Endothelial cell of umbilical vein (primary cell): ENCODE data around the gene ZCWPW1. TPM values are rescaled to one million over a fixed set of nuclear protein-coding genes. Genes with fewer than 3 reads are reported as not detected.

Experiments
- BruUV-seq: library from RNA; stranded (reverse); fragments of 400-500 nt; replicated peaks from 2 replicates; lab custom pipeline; 2021; lab: Mats Ljungman, UMichigan
- CTCF ChIA-PET: fragments of 300-600, 350-600 bp; sonication (Branson Sonifier 250); formaldehyde crosslinking; loops from one replicate; lab custom pipeline; 2021; ENCODE audit warnings: antibody characterized with exemption, inconsistent platforms; lab: Charles Lee
- POLR2A ChIA-PET: fragments of 300-600, 350-600 bp; sonication (Branson Sonifier 250); formaldehyde crosslinking; loops from one replicate; lab custom pipeline; 2021; ENCODE audit warnings: antibody characterized with exemption, inconsistent platforms; lab: Charles Lee
- DNase-seq: peaks from one replicate; pipeline ENCODE4 v3.0.0-alpha.2; 2011; ENCODE audit warnings: low read depth, low spot score
- FAIRE-seq: peaks from 2 replicates; lab custom pipeline; 2011; peaks lifted over from hg19 to GRCh38; lab: Jason Lieb, UNC
- H2AFZ ChIP-seq: 2 replicates; pipeline ENCODE4 v1.6.0; 2012; ENCODE audit warnings: low read depth, low read length, control low read depth, inconsistent platforms
- H3K27ac ChIP-seq: 2 replicates; pipeline ENCODE4 v1.5.1; 2011; ENCODE audit warnings: low read depth, mild to moderate bottlenecking, control low read depth, low read length, moderate library complexity; ENCODE audit not compliant: insufficient read depth
- H3K27me3 ChIP-seq, 2 experiments: 2 replicates each; pipeline versions ENCODE4 v1.6.0 to v1.6.1; 2011; ENCODE audit warnings: low read length in 2 of 2, mixed read lengths in 1 of 2; ENCODE audit not compliant: control insufficient read depth in 2 of 2, insufficient read depth in 2 of 2
- H3K36me3 ChIP-seq, 2 experiments: 2 replicates in 1 of 2; 3 replicates in 1 of 2; pipeline ENCODE4 v1.5.1; 2011; ENCODE audit warnings: low read length in 2 of 2, mild to moderate bottlenecking in 1 of 2, moderate library complexity in 1 of 2; ENCODE audit not compliant: control insufficient read depth in 2 of 2, insufficient read depth in 2 of 2; ENCODE audit errors: extremely low read depth in 1 of 2
- H3K4me1 ChIP-seq: 3 replicates; pipeline ENCODE4 v1.5.1; 2011; ENCODE audit warnings: mild to moderate bottlenecking, low read length; ENCODE audit not compliant: control insufficient read depth, insufficient read depth; ENCODE audit errors: extremely low read depth
- H3K4me2 ChIP-seq: 2 replicates; pipeline ENCODE4 v1.6.1; 2011; ENCODE audit warnings: low read length, control low read depth, mixed read lengths; ENCODE audit not compliant: insufficient read depth
- H3K4me3 ChIP-seq, 3 experiments: fragments of 200-600 bp in 1 of 3; sonication (generic), shearing (Covaris generic) in 1 of 3; replicated peaks in 1 of 3; 2 replicates each; pipeline ENCODE4 v1.5.1; 2011 to 2016; ENCODE audit warnings: control low read depth in 3 of 3, low read length in 3 of 3, mild to moderate bottlenecking in 2 of 3, inconsistent platforms in 1 of 3, low read depth in 1 of 3, moderate library complexity in 1 of 3; ENCODE audit not compliant: insufficient read depth in 1 of 3
- H3K79me2 ChIP-seq: 2 replicates; pipeline ENCODE4 v1.6.0; 2012; ENCODE audit warnings: low read length, inconsistent platforms; ENCODE audit not compliant: control insufficient read depth, insufficient read depth
- H3K9ac ChIP-seq: replicated peaks from 2 replicates; pipeline ENCODE3; 2011; ENCODE audit warnings: low read length, control low read depth; ENCODE audit not compliant: insufficient read depth; ENCODE audit errors: extremely low read depth
- H3K9me1 ChIP-seq: replicated peaks from 3 replicates; pipeline ENCODE4 v1.6.0; 2011; ENCODE audit warnings: mild to moderate bottlenecking, low read length; ENCODE audit not compliant: control insufficient read depth, insufficient read depth; ENCODE audit errors: extremely low read depth
- H3K9me3 ChIP-seq: replicated peaks from 2 replicates; pipeline ENCODE4 v1.5.1; 2012; ENCODE audit warnings: low read length, inconsistent platforms; ENCODE audit not compliant: control insufficient read depth, insufficient read depth
- H4K20me1 ChIP-seq: replicated peaks from 2 replicates; pipeline ENCODE3; 2011; ENCODE audit warnings: mild to moderate bottlenecking, low read length; ENCODE audit not compliant: control insufficient read depth, insufficient read depth; ENCODE audit errors: extremely low read depth
- EZH2 ChIP-seq: IDR thresholded peaks from 2 replicates; pipeline ENCODE4 v1.6.1; 2012; ENCODE audit warnings: borderline replicate concordance, low read depth, mild to moderate bottlenecking, moderate library complexity, low read length, inconsistent platforms; ENCODE audit not compliant: severe bottlenecking
- FOS ChIP-seq: IDR thresholded peaks from 2 replicates; pipeline ENCODE4 v1.6.1; 2011; ENCODE audit warnings: mild to moderate bottlenecking, low read length, moderate library complexity, borderline replicate concordance; ENCODE audit not compliant: insufficient read depth
- GATA2 ChIP-seq: IDR thresholded peaks from 2 replicates; pipeline ENCODE4 v1.7.0; 2011; ENCODE audit warnings: low read depth, mild to moderate bottlenecking, moderate library complexity, mixed read lengths, low read length; ENCODE audit not compliant: insufficient read length, insufficient read depth
- JUN ChIP-seq: IDR thresholded peaks from 2 replicates; pipeline ENCODE4 v1.6.1; 2011; ENCODE audit warnings: borderline replicate concordance, low read depth; ENCODE audit not compliant: insufficient read length, insufficient read depth
- MYC ChIP-seq: IDR thresholded peaks from one replicate; pipeline ENCODE4 v1.6.1; 2011; ENCODE audit warnings: mild to moderate bottlenecking, low read depth, low read length
- POLR2A ChIP-seq: IDR thresholded peaks from 2 replicates; pipeline ENCODE4 v1.6.1; 2012; ENCODE audit warnings: low read depth, mild to moderate bottlenecking, control low read depth, low read length
- POLR2AphosphoS5 ChIP-seq: IDR thresholded peaks from 2 replicates; pipeline ENCODE4 v1.6.1; 2012; ENCODE audit warnings: low read depth, mild to moderate bottlenecking, control low read depth, low read length, moderate library complexity; ENCODE audit not compliant: insufficient read depth
- dilution Hi-C: fragments of 300-500 bp; cut with MboI; formaldehyde crosslinking; loops from one replicate; pipeline ENCODE4 v1.15.0; 2019; ENCODE audit warnings: low sequenced_read_pairs; ENCODE audit not compliant: extremely low pct_ligation_motif_present
- intact Hi-C: fragments of 100-400 bp; cut with micrococcal nuclease; formaldehyde crosslinking; loops from one replicate; pipeline ENCODE4 v1.10.0; 2022
- polyA plus RNA-seq, 4 experiments: library from polyadenylated mRNA; depleted of rRNA in 3 of 4; stranded (reverse) in 3 of 4; unstranded in 1 of 4; fragments of >200 nt; gene quantifications; 2 replicates each; pipeline versions ENCODE4 v1.2.1 to v1.2.3, GENCODE V29; 2011 to 2012; ENCODE audit warnings: missing spikeins in 1 of 4
- total RNA-seq: library from RNA; stranded (reverse); gene quantifications from 2 replicates; pipeline ENCODE4 v1.2.3, GENCODE V29; 2021
- TF ChIP-seq, protein P1 (sequence below): IDR thresholded peaks from 2 replicates; pipeline ENCODE4 v1.6.1; 2011; ENCODE audit not compliant: insufficient read depth, insufficient read length
- TF ChIP-seq, protein P2 (sequence below), 2 donors: IDR thresholded peaks; 1 replicate in 1 of 2; 2 replicates in 1 of 2; pipeline ENCODE4 v1.5.1; 2011; ENCODE audit warnings: low read length in 2 of 2, mild to moderate bottlenecking in 2 of 2, moderate library complexity in 2 of 2, control low read depth in 1 of 2, inconsistent platforms in 1 of 2, low read depth in 1 of 2; ENCODE audit not compliant: insufficient read depth in 1 of 2; ENCODE audit errors: extremely low read depth in 1 of 2

Gene ZCWPW1
- total and polyA plus RNA-seq, 2 donors (not counting 3 experiments of a cell fraction or from before 2014, with no cell fraction given) = 0.31 to 0.32 TPM

DNA sequence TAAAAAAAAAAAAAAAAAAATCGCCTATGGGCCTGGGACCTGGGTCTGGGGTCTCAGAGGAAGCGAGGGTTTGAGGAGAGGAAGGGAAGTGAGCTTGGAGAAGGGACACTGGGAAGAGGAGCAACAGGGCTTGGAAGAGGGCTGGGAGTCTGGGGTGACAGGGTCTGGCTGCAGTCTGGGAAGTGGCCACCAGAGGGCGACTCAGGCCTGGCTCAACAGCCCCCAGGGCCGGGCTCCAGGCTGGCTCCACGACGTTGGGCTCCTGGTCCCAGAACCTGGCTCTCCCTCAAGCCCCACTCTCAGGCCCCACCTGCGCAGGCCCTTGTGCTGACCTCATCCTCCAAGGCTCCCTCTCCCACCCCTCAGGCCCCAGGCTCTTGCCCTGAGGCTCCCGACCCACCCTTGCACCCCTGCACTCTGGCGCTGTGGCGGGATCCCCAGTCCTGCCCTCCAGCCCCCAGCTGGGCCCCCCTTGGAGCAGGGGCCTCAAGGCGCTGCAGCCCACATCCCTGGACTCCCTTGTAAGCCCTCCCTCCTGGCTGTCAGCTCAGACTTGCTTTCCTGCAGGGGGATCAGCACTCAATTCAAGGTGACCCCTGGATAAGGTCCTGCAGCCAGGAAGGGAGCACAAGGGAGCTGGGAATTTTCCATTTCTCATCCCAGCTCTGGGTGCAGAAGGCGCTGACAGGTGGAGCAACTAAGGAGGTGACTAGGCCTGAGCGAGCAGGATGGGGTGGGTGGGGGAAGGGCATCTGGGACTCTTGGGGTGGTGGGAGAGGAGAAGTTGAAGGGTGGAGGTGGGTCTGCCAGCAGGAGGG, 40.9 kb upstream of the ZCWPW1 start:
- peak; percentile 92 for FAIRE-seq
- no peak overlapping the region for H3K27ac ChIP-seq
- no peaks in the 10 kb centered on the region for H3K9me3 ChIP-seq
- CTCF ChIA-PET = interaction anchor here (0.6 to 4.3 kb wide), 28 partner anchors 9 to 256 kb away, joined by 3 to 119 read pairs (median 4); partner anchors contain the start of genes AGFG2, GNB2, MOSPD3 and NYAP1
- H3K27me3 ChIP-seq = no peaks in the 10 kb centered on the region
- peaks cover 7% of the 10 kb centered on the region for H3K79me2 ChIP-seq
- H3K4me1 ChIP-seq = peaks cover 8% of the 10 kb centered on the region
- peaks cover 2 to 28% of the 10 kb centered on the region in 2 experiments for H3K36me3 ChIP-seq
- no peak overlapping the region for H3K4me2 ChIP-seq
- no peak overlapping the region for H3K9ac ChIP-seq
- dilution Hi-C loops = no loop called here
- DNase-seq = peak; percentile 66
- POLR2A ChIA-PET = interaction anchor here (0.6 to 0.7 kb wide), 2 partner anchors 27 to 33 kb away, joined by 4 read pairs; no protein-coding TSS in a partner anchor
- no peaks in the 10 kb centered on the region for H3K9me1 ChIP-seq
- H3K4me3 ChIP-seq = no peak overlapping the region
- no peaks in the 10 kb centered on the region for H4K20me1 ChIP-seq
- intact Hi-C loops = loop anchor here (1.0 to 5.0 kb wide), 4 partner anchors 14 to 223 kb away; partner anchors contain the start of genes GIGYF1 and NYAP1
- BruUV-seq = no TSS peak
- no peak overlapping the region for H2AFZ ChIP-seq
- peak; percentile 56 for TF ChIP-seq POLR2AphosphoS5
- no peak for TF ChIP-seq JUN
- no peak for TF ChIP-seq EZH2
- no peak for TF ChIP-seq FOS
- TF ChIP-seq POLR2A = peak; percentile 52
- no peak for TF ChIP-seq GATA2
- TF ChIP-seq, protein P1, sequence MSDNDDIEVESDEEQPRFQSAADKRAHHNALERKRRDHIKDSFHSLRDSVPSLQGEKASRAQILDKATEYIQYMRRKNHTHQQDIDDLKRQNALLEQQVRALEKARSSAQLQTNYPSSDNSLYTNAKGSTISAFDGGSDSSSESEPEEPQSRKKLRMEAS = no peak
- TF ChIP-seq, protein P2, sequence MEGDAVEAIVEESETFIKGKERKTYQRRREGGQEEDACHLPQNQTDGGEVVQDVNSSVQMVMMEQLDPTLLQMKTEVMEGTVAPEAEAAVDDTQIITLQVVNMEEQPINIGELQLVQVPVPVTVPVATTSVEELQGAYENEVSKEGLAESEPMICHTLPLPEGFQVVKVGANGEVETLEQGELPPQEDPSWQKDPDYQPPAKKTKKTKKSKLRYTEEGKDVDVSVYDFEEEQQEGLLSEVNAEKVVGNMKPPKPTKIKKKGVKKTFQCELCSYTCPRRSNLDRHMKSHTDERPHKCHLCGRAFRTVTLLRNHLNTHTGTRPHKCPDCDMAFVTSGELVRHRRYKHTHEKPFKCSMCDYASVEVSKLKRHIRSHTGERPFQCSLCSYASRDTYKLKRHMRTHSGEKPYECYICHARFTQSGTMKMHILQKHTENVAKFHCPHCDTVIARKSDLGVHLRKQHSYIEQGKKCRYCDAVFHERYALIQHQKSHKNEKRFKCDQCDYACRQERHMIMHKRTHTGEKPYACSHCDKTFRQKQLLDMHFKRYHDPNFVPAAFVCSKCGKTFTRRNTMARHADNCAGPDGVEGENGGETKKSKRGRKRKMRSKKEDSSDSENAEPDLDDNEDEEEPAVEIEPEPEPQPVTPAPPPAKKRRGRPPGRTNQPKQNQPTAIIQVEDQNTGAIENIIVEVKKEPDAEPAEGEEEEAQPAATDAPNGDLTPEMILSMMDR (IDR thresholded peaks at IDR 0.05; ENCODE audit: extremely low read depth in 1 of 2, insufficient read depth in 1 of 2, low read depth in 1 of 2, low read length in 2 of 2) = peak; percentile 89 to 100
- TF ChIP-seq MYC = no peak
